NCI-H2227 treated with DMSO at 0.1 percent for 48 hours (cell line): Measurements from ENCODE around the gene SRF.

Source experiments
- DNase-seq: peaks from one replicate; lab custom pipeline; 2025; lab: John Stamatoyannopoulos, UW

SRF gene

GRCh38 chr6:43147691-43148477 is 23.2 kb upstream of the SRF start:
- DNase-seq: no peak

GRCh38 chr6:43149265-43149664 is 21.8 kb upstream of the SRF start:
- no peak for DNase-seq

GRCh38 chr6:43150051-43150751 is 20.9 kb upstream of the SRF start:
- no peak for DNase-seq

- DNase-seq: no peak
These were observed 11.5 kb upstream of the SRF start for GRCh38 chr6:43159599-43159998.

DNA sequence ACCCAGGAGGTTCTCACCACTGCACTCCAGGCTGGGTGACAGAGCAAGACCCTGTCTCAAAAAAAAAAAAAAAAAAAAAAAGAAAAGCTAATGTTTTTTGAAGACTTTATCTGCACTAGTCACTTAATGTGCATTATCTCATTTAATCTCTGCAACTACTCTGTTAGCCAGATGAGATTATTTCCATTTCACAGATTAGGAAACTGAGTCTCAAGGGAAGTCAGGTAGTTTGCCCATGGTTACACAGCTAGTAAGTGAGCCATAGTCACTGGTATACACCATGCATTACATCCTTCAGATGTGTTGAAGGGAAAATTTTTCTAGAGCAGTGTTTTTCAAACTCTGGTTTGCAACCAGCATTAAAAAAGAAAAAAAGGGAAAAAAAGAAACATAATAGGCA is 7.2 kb upstream of the SRF start:
- DNase-seq: no peak

DNA sequence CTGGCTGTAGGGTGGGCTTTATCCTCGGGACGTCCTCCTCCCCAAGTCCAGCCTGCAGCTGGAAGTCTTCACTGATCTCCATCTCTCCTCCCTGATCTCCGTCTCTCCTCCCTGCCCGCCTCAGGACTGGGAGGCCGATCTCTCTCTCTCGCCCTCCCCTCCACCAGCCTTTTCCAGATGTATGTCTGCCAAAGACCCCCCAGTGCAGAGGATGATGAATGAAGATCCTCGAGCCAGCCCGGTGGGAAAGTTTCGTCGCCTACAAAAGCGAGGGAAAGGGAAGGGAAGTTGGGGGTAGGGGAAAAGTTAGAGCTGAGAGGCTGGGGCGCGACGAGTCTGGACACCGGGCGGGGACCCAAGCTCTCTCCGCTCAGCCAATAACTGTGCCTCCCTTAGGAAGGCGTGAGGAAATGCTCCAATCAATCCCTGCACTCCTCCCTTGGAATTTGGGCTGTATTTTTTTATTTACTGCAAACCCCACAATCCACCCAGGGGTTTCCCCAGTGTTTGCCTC is 595 bp upstream of the SRF start:
- DNase-seq: peak; percentile 86

GRCh38 chr6:43171707-43172103 is 636 bp downstream of the SRF start:
- no peak for DNase-seq

DNA sequence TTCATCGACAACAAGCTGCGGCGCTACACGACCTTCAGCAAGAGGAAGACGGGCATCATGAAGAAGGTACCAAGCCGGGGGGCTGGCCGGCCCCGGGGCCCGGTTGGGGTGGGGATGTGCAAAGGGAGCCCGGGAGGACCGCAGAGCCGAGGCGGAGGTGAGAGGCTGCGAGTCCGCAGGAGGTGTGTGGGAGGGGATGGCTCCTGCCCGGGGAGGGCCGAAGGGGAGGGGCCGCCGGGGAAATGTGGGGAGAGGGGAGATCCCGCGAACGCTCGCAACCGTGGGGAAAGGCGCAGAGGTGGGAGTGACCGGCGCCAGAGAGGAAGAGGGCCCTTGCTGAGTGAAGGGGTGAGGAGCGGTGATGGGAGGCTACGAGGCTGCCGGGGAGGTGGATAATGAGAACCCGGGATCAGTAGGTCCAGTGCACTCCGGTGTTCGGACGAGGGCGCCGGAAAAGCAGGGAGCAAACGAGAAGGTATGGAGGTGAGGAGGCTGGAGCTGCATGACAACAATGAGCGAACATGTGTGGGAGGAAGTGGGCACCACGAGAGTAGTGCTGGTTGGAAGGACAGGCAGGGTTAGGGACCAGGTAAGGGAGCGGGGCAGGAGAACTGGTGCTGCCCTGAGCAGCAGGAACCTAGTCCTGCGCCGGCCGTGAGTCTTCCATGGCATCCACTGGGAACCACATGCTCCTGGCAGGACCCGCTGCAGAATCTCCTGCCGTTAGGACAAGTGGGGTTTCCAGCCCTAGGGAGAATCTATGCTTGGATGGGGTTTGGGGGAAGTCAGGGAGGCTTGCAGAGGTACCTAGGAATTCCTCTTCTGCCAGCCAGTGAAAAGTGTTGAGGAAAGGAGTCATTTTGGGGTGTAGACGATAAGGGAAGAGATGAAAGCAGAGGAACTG is 1.3 kb downstream of the SRF start:
- DNase-seq: no peak

DNA sequence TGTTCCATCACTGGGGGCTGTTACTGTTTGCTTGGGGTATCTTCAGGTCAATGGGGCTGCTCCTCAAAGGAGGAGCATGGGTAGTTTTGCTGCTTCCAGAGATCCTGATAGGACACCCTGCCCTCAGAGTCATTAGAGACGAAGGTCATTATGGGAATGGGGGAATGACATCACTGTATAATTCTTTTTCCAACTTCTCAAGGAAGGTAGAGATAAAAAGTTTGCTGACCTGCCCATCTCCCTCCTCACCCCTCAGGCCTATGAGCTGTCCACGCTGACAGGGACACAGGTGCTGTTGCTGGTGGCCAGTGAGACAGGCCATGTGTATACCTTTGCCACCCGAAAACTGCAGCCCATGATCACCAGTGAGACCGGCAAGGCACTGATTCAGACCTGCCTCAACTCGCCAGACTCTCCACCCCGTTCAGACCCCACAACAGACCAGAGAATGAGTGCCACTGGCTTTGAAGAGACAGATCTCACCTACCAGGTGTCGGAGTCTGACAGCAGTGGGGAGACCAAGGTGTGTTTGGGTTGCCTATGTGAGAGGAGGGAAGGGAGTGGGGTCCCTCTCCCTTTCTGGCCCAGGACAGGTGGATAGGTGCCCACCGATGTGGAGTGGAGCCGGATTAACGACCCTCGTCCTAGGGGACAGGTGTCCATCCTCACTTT is 2.7 kb downstream of the SRF start:
- no peak for DNase-seq

GRCh38 chr6:43174263-43175112 is 3.4 kb downstream of the SRF start:
- peak; percentile 88 for DNase-seq

GRCh38 chr6:43175676-43176422 is 4.8 kb downstream of the SRF start:
- no peak for DNase-seq

DNA sequence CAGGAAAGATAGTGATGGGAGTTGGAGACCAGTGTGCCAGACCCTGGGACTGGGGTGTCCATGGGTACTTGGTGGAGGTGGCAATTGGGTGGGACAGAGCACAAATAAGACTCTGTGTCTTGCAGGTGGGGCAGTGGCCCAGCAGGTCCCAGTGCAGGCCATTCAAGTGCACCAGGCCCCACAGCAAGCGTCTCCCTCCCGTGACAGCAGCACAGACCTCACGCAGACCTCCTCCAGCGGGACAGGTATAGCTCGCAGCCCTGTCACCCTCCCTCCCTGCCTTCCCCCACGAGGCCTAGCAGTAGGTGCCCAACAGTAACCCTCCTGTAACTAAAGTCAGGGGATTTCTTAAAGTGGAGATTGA is 5.3 kb downstream of the SRF start:
- no peak for DNase-seq

- no peak for DNase-seq
These were observed 7.1 kb downstream of the SRF start for GRCh38 chr6:43178150-43178549.

- DNase-seq: no peak
These were observed 8.1 kb downstream of the SRF start for GRCh38 chr6:43178951-43179830.

DNA sequence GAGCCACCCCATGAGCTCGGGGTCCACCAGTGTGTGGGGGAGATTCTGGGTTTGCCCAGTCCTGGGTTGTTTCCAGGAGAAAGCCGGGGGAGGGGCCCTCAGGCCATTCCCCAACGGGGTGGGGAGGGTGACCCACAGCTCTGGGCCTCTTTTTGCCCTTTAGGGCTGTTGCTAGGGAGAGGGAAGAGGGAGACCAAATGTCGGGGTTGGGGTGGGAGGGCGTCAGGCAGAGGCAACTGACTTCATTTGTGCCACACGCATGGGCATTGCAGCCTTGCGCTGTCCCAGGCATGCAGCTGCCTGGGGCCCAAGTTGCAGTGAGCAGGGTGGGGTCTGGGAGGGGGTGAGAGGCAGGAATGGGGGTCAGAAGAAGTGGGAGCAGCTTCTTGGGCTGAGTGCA is 9.0 kb downstream of the SRF start:
- no peak for DNase-seq

GRCh38 chr6:43180985-43181384 is 9.9 kb downstream of the SRF start:
- DNase-seq: no peak

DNA sequence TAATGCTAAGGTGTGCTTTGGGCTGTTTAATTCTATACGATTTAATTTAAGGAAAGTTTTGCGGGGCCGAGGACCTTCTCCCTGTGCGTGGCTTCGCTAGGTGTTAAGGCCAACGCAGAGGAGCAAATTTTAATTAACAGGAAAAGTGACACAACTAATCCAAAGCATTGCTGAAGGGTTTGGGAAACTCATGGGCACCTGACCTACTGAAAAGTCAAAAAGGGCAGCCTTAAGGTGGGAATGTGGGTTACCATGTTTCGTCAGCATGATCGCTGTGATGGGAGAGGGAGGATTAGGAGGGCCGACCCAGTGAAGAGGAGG is 10.5 kb downstream of the SRF start:
- DNase-seq: no peak

- DNase-seq: peak; percentile 32
These were observed 11.1 kb downstream of the SRF start, which contains the start of gene CUL9 for GRCh38 chr6:43181942-43182860. TSS of gene CUL9 (plus strand) at chr6:43182196. CDS start at chr6:43184311, 2,115 bp downstream.
